WERI-Rb-1 (cell line): ENCODE results near the gene UGT1A6.
"Not testable (repeated sequence)": the region's sequence is repeated elsewhere in the genome, so short reads cannot be mapped to it uniquely, and the experiment has no call there.

Experiments used
- DNase-seq: peaks from one replicate; pipeline ENCODE4 v3.0.0-alpha.2; 2020
- H3K27ac ChIP-seq: fragments of 250-450 bp; sonication (Bioruptor Pico); 2 replicates; pipeline ENCODE4 v1.5.1; 2020; ENCODE audit warnings: mild to moderate bottlenecking, moderate library complexity
- H3K27me3 ChIP-seq: fragments of 250-450 bp; sonication (Bioruptor Pico); 2 replicates; pipeline ENCODE4 v1.5.1; 2021; ENCODE audit warnings: mild to moderate bottlenecking, low read depth, moderate library complexity; ENCODE audit not compliant: insufficient read depth, severe bottlenecking
- H3K36me3 ChIP-seq: fragments of 250-450 bp; sonication (Bioruptor Pico); 2 replicates; pipeline ENCODE4 v1.5.1; 2020; ENCODE audit warnings: mild to moderate bottlenecking, moderate library complexity
- H3K4me3 ChIP-seq: 2 replicates; pipeline ENCODE4 v1.5.1; 2011; ENCODE audit warnings: low read depth, mild to moderate bottlenecking, control low read depth, low read length
- H3K9me3 ChIP-seq: fragments of 250-450 bp; sonication (Bioruptor Pico); 2 replicates; pipeline ENCODE4 v1.5.1; 2021; ENCODE audit warnings: mild to moderate bottlenecking, moderate library complexity; ENCODE audit not compliant: severe bottlenecking
- CTCF ChIP-seq: IDR thresholded peaks from 2 replicates; pipeline ENCODE4 v1.5.1; 2011; ENCODE audit warnings: low read depth, mild to moderate bottlenecking, control low read depth, inconsistent platforms, low read length

The UGT1A6 gene

GRCh38 chr2:233693963-233694362, 1.3 kb downstream of the UGT1A6 start:
- no peak overlapping the region for H3K27ac ChIP-seq
- DNase-seq = no peak
- no peaks in the 10 kb centered on the region for H3K27me3 ChIP-seq
- no peaks in the 10 kb centered on the region for H3K9me3 ChIP-seq
- no peak overlapping the region for H3K4me3 ChIP-seq
- TF ChIP-seq CTCF = no peak
- H3K36me3 ChIP-seq = no peaks in the 10 kb centered on the region

- Histone ChIP-seq H3K36me3 (no peaks in the 10 kb centered on the region), H3K4me3 (no peak overlapping the region), H3K27me3 (no peaks in the 10 kb centered on the region), H3K9me3 (peaks cover 2% of the 10 kb centered on the region), H3K27ac (no peak overlapping the region)
- TF ChIP-seq CTCF = no peak
- DNase-seq = no peak
Observed at GRCh38 chr2:233698740-233699139, 6.0 kb downstream of the UGT1A6 start.

- TF ChIP-seq CTCF = no peak
- H3K4me3 ChIP-seq = no peak overlapping the region
- H3K36me3 ChIP-seq = no peaks in the 10 kb centered on the region
- peaks cover 2% of the 10 kb centered on the region for H3K9me3 ChIP-seq
- no peaks in the 10 kb centered on the region for H3K27me3 ChIP-seq
- no peak for DNase-seq
- no peak overlapping the region for H3K27ac ChIP-seq
Observed at GRCh38 chr2:233699424-233700027, 6.8 kb downstream of the UGT1A6 start.

GRCh38 chr2:233700028-233700635, 7.4 kb downstream of the UGT1A6 start:
- no peak for TF ChIP-seq CTCF
- H3K27ac ChIP-seq = no peak overlapping the region
- H3K4me3 ChIP-seq = no peak overlapping the region
- H3K27me3 ChIP-seq = no peaks in the 10 kb centered on the region
- H3K9me3 ChIP-seq = peaks cover 2% of the 10 kb centered on the region
- no peak for DNase-seq
- H3K36me3 ChIP-seq = no peaks in the 10 kb centered on the region

- H3K9me3 ChIP-seq, DNase-seq, H3K27ac ChIP-seq, H3K4me3 ChIP-seq, H3K36me3 ChIP-seq, H3K27me3 ChIP-seq: not testable (repeated sequence)
Observed at GRCh38 chr2:233700842-233701241, 8.2 kb downstream of the UGT1A6 start.

- no peak for DNase-seq
- Histone ChIP-seq H3K27ac (no peak overlapping the region), H3K36me3 (no peaks in the 10 kb centered on the region), H3K27me3 (no peaks in the 10 kb centered on the region), H3K9me3 (peaks cover 2% of the 10 kb centered on the region), H3K4me3 (no peak overlapping the region)
- no peak for TF ChIP-seq CTCF
Observed at GRCh38 chr2:233702238-233702637, 9.5 kb downstream of the UGT1A6 start.
